Muscle of leg (tissue), 11 donors: ENCODE measurements around the gene RBFOX2. TPM values are rescaled to one million over a fixed set of nuclear protein-coding genes. Genes with fewer than 3 reads are reported as not detected.

Experiments
- DNase-seq: peaks from one replicate; pipeline ENCODE4 v3.0.0; 2013
- H3K27ac ChIP-seq: one replicate; pipeline ENCODE4 v1.5.1; 2013; ENCODE audit warnings: mild to moderate bottlenecking, low read length, control low read depth
- H3K27me3 ChIP-seq: one replicate; pipeline ENCODE4 v1.6.1; 2013; ENCODE audit warnings: low read length; ENCODE audit not compliant: control insufficient read depth, insufficient read depth
- H3K36me3 ChIP-seq: one replicate; pipeline ENCODE4 v1.6.1; 2013; ENCODE audit warnings: low read length; ENCODE audit not compliant: control insufficient read depth, insufficient read depth
- H3K4me1 ChIP-seq: one replicate; pipeline ENCODE4 v1.6.1; 2013; ENCODE audit warnings: low read length; ENCODE audit not compliant: control insufficient read depth, insufficient read depth
- H3K4me3 ChIP-seq: one replicate; pipeline ENCODE4 v1.5.1; 2013; ENCODE audit warnings: low read length, control low read depth
- H3K9me3 ChIP-seq: replicated peaks from 2 replicates; pipeline ENCODE4 v1.6.1; 2013; ENCODE audit warnings: low read depth, low read length; ENCODE audit not compliant: control insufficient read depth
- WGBS: methylation state at CpG from one replicate; pipeline ENCODE4 v1.1.5; 2013; ENCODE audit warnings: missing lambda C conversion rate; ENCODE audit not compliant: insufficient coverage; 5-methylcytosine and 5-hydroxymethylcytosine counted together
- polyA plus RNA-seq, 8 donors: library from polyadenylated mRNA; unstranded; fragments of 120-200 nt; gene quantifications; one replicate each; pipeline versions ENCODE4 v1.2.1 to v1.2.3, GENCODE V29; 2013; ENCODE audit warnings: inconsistent platforms in 1 of 8, low replicate concordance in 1 of 8; ENCODE audit not compliant: insufficient read length in 8 of 8, insufficient read depth in 1 of 8
- total RNA-seq: library from RNA; stranded (reverse); fragments of 120-200 nt; gene quantifications from one replicate; pipeline ENCODE4 v1.2.4, GENCODE V29; 2013

Gene RBFOX2
- total and polyA plus RNA-seq, 9 donors, result 159 to 234 (median 197) TPM

- no peaks in the 10 kb centered on the region for H3K9me3 ChIP-seq
- H3K27me3 ChIP-seq, result no peaks in the 10 kb centered on the region
- no CpG with 5 or more reads among the region's 3 CpGs for WGBS
- H3K36me3 ChIP-seq, result no peaks in the 10 kb centered on the region
- DNase-seq, result no peak
- H3K27ac ChIP-seq, result peak overlapping the region; percentile 45
- peaks cover 9% of the 10 kb centered on the region for H3K4me1 ChIP-seq
- no peak overlapping the region for H3K4me3 ChIP-seq
Observed at GRCh38 chr22:35841907-35842518, 186.6 kb downstream of the RBFOX2 start.

- Histone ChIP-seq H3K4me1 (peaks cover 13% of the 10 kb centered on the region), H3K9me3 (no peaks in the 10 kb centered on the region), H3K27ac (peak overlapping the region; percentile 90), H3K27me3 (no peaks in the 10 kb centered on the region), H3K4me3 (peak overlapping the region; percentile 51), H3K36me3 (no peaks in the 10 kb centered on the region)
- no CpG with 5 or more reads among the region's 9 CpGs for WGBS
- peak; percentile 98 for DNase-seq
Observed at GRCh38 chr22:35840302-35840739, 188.3 kb downstream of the RBFOX2 start.

GRCh38 chr22:35839841-35840301, 188.8 kb downstream of the RBFOX2 start:
- H3K27ac ChIP-seq, result peak overlapping the region; percentile 90
- H3K4me1 ChIP-seq, result peaks cover 16% of the 10 kb centered on the region
- no CpG with 5 or more reads among the region's 5 CpGs for WGBS
- H3K4me3 ChIP-seq, result peak overlapping the region; percentile 51
- DNase-seq, result peak; percentile 79
- H3K27me3 ChIP-seq, result no peaks in the 10 kb centered on the region
- no peaks in the 10 kb centered on the region for H3K36me3 ChIP-seq
- H3K9me3 ChIP-seq, result no peaks in the 10 kb centered on the region

GRCh38 chr22:35838855-35839576, 189.6 kb downstream of the RBFOX2 start:
- H3K4me1 ChIP-seq, result peaks cover 24% of the 10 kb centered on the region
- H3K9me3 ChIP-seq, result no peaks in the 10 kb centered on the region
- peak; percentile 85 for DNase-seq
- no peaks in the 10 kb centered on the region for H3K36me3 ChIP-seq
- peak overlapping the region; percentile 51 for H3K4me3 ChIP-seq
- WGBS, result no CpG with 5 or more reads among the region's 4 CpGs
- no peaks in the 10 kb centered on the region for H3K27me3 ChIP-seq
- H3K27ac ChIP-seq, result peak overlapping the region; percentile 90

- Histone ChIP-seq H3K27me3 (no peaks in the 10 kb centered on the region), H3K36me3 (no peaks in the 10 kb centered on the region), H3K4me1 (peaks cover 19% of the 10 kb centered on the region), H3K4me3 (peak overlapping the region; percentile 0), H3K9me3 (no peaks in the 10 kb centered on the region), H3K27ac (peak overlapping the region; percentile 92)
- WGBS, result no CpG with 5 or more reads among the region's 5 CpGs
- DNase-seq, result peak; percentile 56
Observed at GRCh38 chr22:35837101-35837727, 191.4 kb downstream of the RBFOX2 start.

GRCh38 chr22:35835998-35836691, 192.5 kb downstream of the RBFOX2 start:
- Histone ChIP-seq H3K4me1 (peaks cover 17% of the 10 kb centered on the region), H3K27me3 (no peaks in the 10 kb centered on the region), H3K27ac (peak overlapping the region; percentile 92), H3K9me3 (no peaks in the 10 kb centered on the region), H3K36me3 (peaks cover 2% of the 10 kb centered on the region), H3K4me3 (peak overlapping the region; percentile 17)
- DNase-seq, result peak; percentile 95
- 6% methylated on average over 3 of the region's 6 CpGs for WGBS

- peak overlapping the region; percentile 17 for H3K4me3 ChIP-seq
Observed at GRCh38 chr22:35835267-35835997, 193.2 kb downstream of the RBFOX2 start.

GRCh38 chr22:35834061-35834460, 194.6 kb downstream of the RBFOX2 start:
- Histone ChIP-seq H3K27ac (no peak overlapping the region), H3K27me3 (no peaks in the 10 kb centered on the region), H3K4me3 (no peak overlapping the region), H3K9me3 (no peaks in the 10 kb centered on the region), H3K4me1 (peaks cover 17% of the 10 kb centered on the region), H3K36me3 (peaks cover 2% of the 10 kb centered on the region)
- DNase-seq, result no peak
- no CpG with 5 or more reads among the region's 3 CpGs for WGBS

More at GRCh38 chr22:35835267-35835997, 193.2 kb downstream of the RBFOX2 start:
- Histone ChIP-seq H3K27me3 (no peaks in the 10 kb centered on the region), H3K9me3 (no peaks in the 10 kb centered on the region), H3K36me3 (peaks cover 2% of the 10 kb centered on the region), H3K27ac (peak overlapping the region; percentile 92), H3K4me1 (peaks cover 17% of the 10 kb centered on the region)
- DNase-seq, result no peak
- WGBS, result no CpG with 5 or more reads among the region's 3 CpGs

- Histone ChIP-seq H3K27ac (no peak overlapping the region), H3K4me3 (no peak overlapping the region), H3K4me1 (peaks cover 13% of the 10 kb centered on the region), H3K9me3 (no peaks in the 10 kb centered on the region), H3K36me3 (peaks cover 6% of the 10 kb centered on the region), H3K27me3 (no peaks in the 10 kb centered on the region)
- WGBS, result no CpG with 5 or more reads among the region's 2 CpGs
- DNase-seq, result no peak
Observed at GRCh38 chr22:35830305-35830704, 198.3 kb downstream of the RBFOX2 start.
